Upper lobe of left lung (tissue), 6 donors: ENCODE results near the gene PRKD2. TPM values are rescaled to one million over a fixed set of nuclear protein-coding genes. Genes with fewer than 3 reads are reported as not detected.

Experiments
- ATAC-seq, 2 donors: fragments of 200-7000 bp; cut with Tn5 transposase; one replicate each; pipeline ENCODE4 v1.9.1; 2022; ENCODE audit warnings: mild to moderate bottlenecking in 2 of 2, moderate library complexity in 2 of 2; ENCODE audit not compliant: low FRiP score in 2 of 2
- DNase-seq, 2 donors: peaks; one replicate each; pipeline ENCODE4 v3.0.0-alpha.2; 2019 to 2020
- H3K27ac ChIP-seq, 4 donors: fragments of 200-600 bp; sonication (generic); one replicate each; pipeline ENCODE4 v1.5.1; 2016 to 2019
- H3K27me3 ChIP-seq, 4 donors: fragments of 200-600 bp; sonication (generic); one replicate each; pipeline ENCODE4 v1.5.1; 2017 to 2019
- H3K36me3 ChIP-seq, 4 donors: fragments of 200-600 bp; sonication (generic); one replicate each; pipeline ENCODE4 v1.5.1; 2016 to 2019
- H3K4me1 ChIP-seq, 4 donors: fragments of 200-600 bp; sonication (generic); one replicate each; pipeline ENCODE4 v1.5.1; 2018 to 2019
- H3K4me3 ChIP-seq, 4 donors: fragments of 200-600 bp; sonication (generic); one replicate each; pipeline ENCODE4 v1.5.1; 2017 to 2019; ENCODE audit warnings: mild to moderate bottlenecking in 2 of 4, moderate library complexity in 1 of 4
- H3K9me3 ChIP-seq, 4 donors: fragments of 200-600 bp; sonication (generic); one replicate each; pipeline ENCODE4 v1.5.1; 2018 to 2019
- CTCF ChIP-seq, 6 experiments: fragments of 450-650 bp in 4 of 6; fragments of 200-600 bp in 2 of 6; sonication (generic) in 2 of 6; IDR thresholded peaks; one replicate each; pipeline ENCODE4 v1.5.1; 2016 to 2019; ENCODE audit warnings: antibody characterized with exemption in 6 of 6
- EP300 ChIP-seq, 4 donors: sonication (generic); formaldehyde crosslinking; IDR thresholded peaks; one replicate each; pipeline ENCODE4 v1.5.1; 2017; ENCODE audit warnings: antibody characterized with exemption in 4 of 4, control low read depth in 2 of 4
- POLR2A ChIP-seq, 4 donors: fragments of 450-650 bp; IDR thresholded peaks; one replicate each; pipeline ENCODE4 v1.5.1; 2016 to 2017; ENCODE audit warnings: antibody characterized with exemption in 4 of 4, mild to moderate bottlenecking in 2 of 4
- POLR2AphosphoS5 ChIP-seq, 2 donors: sonication (generic); formaldehyde crosslinking; IDR thresholded peaks; one replicate each; pipeline ENCODE4 v1.5.1; 2017; ENCODE audit warnings: antibody characterized with exemption in 2 of 2
- WGBS, 2 donors: methylation state at CpG; one replicate each; pipeline ENCODE4 v1.1.5; 2017 to 2018; 5-methylcytosine and 5-hydroxymethylcytosine counted together
- total RNA-seq, 6 donors: library from RNA; depleted of rRNA in 4 of 6; stranded (reverse); fragments of >200 nt in 4 of 6; gene quantifications; one replicate each; pipeline versions ENCODE4 v1.1.0 to v1.2.1, GENCODE V29; 2016 to 2021
- donor health status: DM: no; HTN: no; CAD: no; lungs with moderate emphysema.
- donor health status: DM: no; HTN: yes; CAD: no; lungs with severe emphysema.

PRKD2 gene
- total RNA-seq, 6 donors from 2014 or later = 25.2 to 65.4 (median 50.3) TPM

GRCh38 chr19:46634656-46635218 lies 82.2 kb downstream of the PRKD2 start:
- TF ChIP-seq EP300 (IDR thresholded peaks at IDR 0.05) (no peak), POLR2A (IDR thresholded peaks at IDR 0.05) (no peak), CTCF (IDR thresholded peaks at IDR 0.05) (no peak), POLR2AphosphoS5 (IDR thresholded peaks at IDR 0.05) (no peak)
- no peak overlapping the region for H3K27ac ChIP-seq
- no peaks in the 10 kb centered on the region for H3K36me3 ChIP-seq
- DNase-seq (peak in 1 of 2 donors; percentile 74), ATAC-seq (no peak)
- WGBS, 2 donors = 8 to 14% methylated on average over 13 to 23 of the region's 23 CpGs
- H3K27me3 ChIP-seq = peaks cover 0 to 11% (median 0%) of the 10 kb centered on the region in 4 donors
- peaks cover 32 to 44% (median 37%) of the 10 kb centered on the region in 4 donors for H3K4me1 ChIP-seq
- H3K4me3 ChIP-seq = peak overlapping the region in 3 of 4 donors; percentile 20 to 30 (median 29)
- H3K9me3 ChIP-seq = no peaks in the 10 kb centered on the region

- Histone ChIP-seq H3K4me3 (peak overlapping the region in 3 of 4 donors; percentile 20 to 30 (median 29)), H3K4me1 (peaks cover 28 to 38% (median 31%) of the 10 kb centered on the region in 4 donors), H3K27me3 (peaks cover 0 to 5% (median 0%) of the 10 kb centered on the region in 4 donors), H3K36me3 (no peaks in the 10 kb centered on the region), H3K9me3 (no peaks in the 10 kb centered on the region), H3K27ac (peak overlapping the region in 2 of 4 donors; percentile 8 to 9)
- ATAC-seq (peak; percentile 68 to 92), DNase-seq (peak; percentile 92 to 94)
- TF ChIP-seq CTCF (IDR thresholded peaks at IDR 0.05) (no peak), POLR2A (IDR thresholded peaks at IDR 0.05) (no peak), POLR2AphosphoS5 (IDR thresholded peaks at IDR 0.05) (no peak), EP300 (IDR thresholded peaks at IDR 0.05) (no peak)
- WGBS, 2 donors = 0 to 12% methylated on average over 1 to 27 of the region's 38 CpGs
Observed at GRCh38 chr19:46634045-46634655, 82.8 kb downstream of the PRKD2 start.

- no peak for DNase-seq
- Histone ChIP-seq H3K27ac (peak overlapping the region in 1 of 4 donors; percentile 9), H3K36me3 (no peaks in the 10 kb centered on the region), H3K9me3 (no peaks in the 10 kb centered on the region), H3K4me3 (no peak overlapping the region), H3K27me3 (peaks cover 0 to 5% (median 0%) of the 10 kb centered on the region in 4 donors), H3K4me1 (peaks cover 19 to 28% (median 21%) of the 10 kb centered on the region in 4 donors)
- 89 to 93% methylated on average over 3 of the region's 3 CpGs for WGBS, 2 donors
- ATAC-seq = no peak
- TF ChIP-seq POLR2A (IDR thresholded peaks at IDR 0.05) = no peak
- TF ChIP-seq CTCF (IDR thresholded peaks at IDR 0.05) = no peak
- TF ChIP-seq POLR2AphosphoS5 (IDR thresholded peaks at IDR 0.05) = no peak
- no peak for TF ChIP-seq EP300 (IDR thresholded peaks at IDR 0.05)
Observed at GRCh38 chr19:46633130-46633529, 83.8 kb downstream of the PRKD2 start.

- DNase-seq (no peak), ATAC-seq (peak in 1 of 2 donors; percentile 67)
- Histone ChIP-seq H3K4me1 (peaks cover 22 to 29% (median 25%) of the 10 kb centered on the region in 4 donors), H3K4me3 (no peak overlapping the region), H3K9me3 (no peaks in the 10 kb centered on the region), H3K36me3 (no peaks in the 10 kb centered on the region), H3K27me3 (peaks cover 0 to 5% (median 0%) of the 10 kb centered on the region in 4 donors), H3K27ac (no peak overlapping the region)
- WGBS, 2 donors = 54 to 74% methylated on average over 6 of the region's 6 CpGs
- TF ChIP-seq POLR2AphosphoS5 (IDR thresholded peaks at IDR 0.05) = no peak
- no peak for TF ChIP-seq CTCF (IDR thresholded peaks at IDR 0.05)
- TF ChIP-seq POLR2A (IDR thresholded peaks at IDR 0.05) = no peak
- TF ChIP-seq EP300 (IDR thresholded peaks at IDR 0.05) = no peak
Observed at GRCh38 chr19:46631481-46631880, 85.4 kb downstream of the PRKD2 start.
